HG03342 (cell line): ENCODE measurements around the gene SENP2.

Source experiments
- ATAC-seq: cut with Tn5 transposase; IDR thresholded peaks from one replicate; pipeline ENCODE4 v1.9.1; 2021; ENCODE audit warnings: mild to moderate bottlenecking, moderate library complexity; ENCODE audit not compliant: unreplicated experiment

The SENP2 gene

GRCh38 chr3:185667574-185667973, 81.5 kb downstream of the SENP2 start:
- no peak for ATAC-seq

- no peak for ATAC-seq
Measured at GRCh38 chr3:185677146-185677829, 91.2 kb downstream of the SENP2 start.

GRCh38 chr3:185678027-185678426, 91.9 kb downstream of the SENP2 start:
- ATAC-seq = no peak

GRCh38 chr3:185680231-185680630, 94.1 kb downstream of the SENP2 start:
- no peak for ATAC-seq
